PC-3 (cell line): ENCODE data around the gene ZNF785. TPM values are rescaled to one million over a fixed set of nuclear protein-coding genes. Genes with fewer than 3 reads are reported as not detected.

Source experiments
- ATAC-seq: fragments of 200-7000 bp; cut with Tn5 transposase; 2 replicates; pipeline ENCODE4 v1.9.1; 2020; ENCODE audit warnings: mild to moderate bottlenecking, moderate library complexity
- BruUV-seq: library from RNA; stranded (reverse); fragments of 400-500 nt; replicated peaks from 2 replicates; lab custom pipeline; 2021; lab: Mats Ljungman, UMichigan
- CTCF ChIA-PET: fragments of 300-600 bp; sonication (Branson Sonifier 250); formaldehyde crosslinking; loops from one replicate; lab custom pipeline; 2022; ENCODE audit warnings: antibody characterized with exemption; lab: Charles Lee
- POLR2A ChIA-PET: fragments of 300-600 bp; sonication (Branson Sonifier 250); formaldehyde crosslinking; loops from one replicate; lab custom pipeline; 2022; ENCODE audit warnings: antibody characterized with exemption; ENCODE audit not compliant: unreplicated experiment; lab: Charles Lee
- DNase-seq: peaks from one replicate; pipeline ENCODE4 v3.0.0-alpha.2; 2015
- H2AFZ ChIP-seq: fragments of 300-600 bp; sonication (generic); 2 replicates; pipeline ENCODE4 v1.6.0; 2016; ENCODE audit warnings: antibody characterized with exemption, low read length
- H3F3A ChIP-seq: fragments of 300-600 bp; sonication (generic); one replicate; pipeline ENCODE4 v1.6.0; 2017; ENCODE audit warnings: antibody characterized with exemption, low read length, control low read depth, mild to moderate bottlenecking; ENCODE audit not compliant: unreplicated experiment
- H3K27ac ChIP-seq: fragments of 300-600 bp; sonication (generic); 2 replicates; pipeline ENCODE4 v1.5.1; 2016; ENCODE audit warnings: mild to moderate bottlenecking, low read length
- H3K27me3 ChIP-seq: fragments of 300-600 bp; sonication (generic); 2 replicates; pipeline ENCODE4 v1.6.1; 2016; ENCODE audit warnings: low read length, mixed read lengths
- H3K36me3 ChIP-seq: fragments of 300-600 bp; sonication (generic); 2 replicates; pipeline ENCODE4 v1.6.1; 2016; ENCODE audit warnings: low read depth, mixed run types, low read length, mixed read lengths
- H3K4me1 ChIP-seq: fragments of 300-600 bp; sonication (generic); 2 replicates; pipeline ENCODE4 v1.5.1; 2016; ENCODE audit warnings: low read length; ENCODE audit not compliant: insufficient read depth
- H3K4me2 ChIP-seq: fragments of 300-600 bp; sonication (generic); 2 replicates; pipeline ENCODE4 v1.6.0; 2016; ENCODE audit warnings: low read length
- H3K4me3 ChIP-seq: fragments of 300-600 bp; sonication (generic); 2 replicates; pipeline ENCODE4 v1.5.1; 2016; ENCODE audit warnings: mild to moderate bottlenecking, low read length, mixed read lengths
- H3K79me2 ChIP-seq: fragments of 300-600 bp; sonication (generic); 2 replicates; pipeline ENCODE4 v1.6.1; 2017; ENCODE audit warnings: low read length, mixed read lengths
- H3K9ac ChIP-seq: fragments of 300-600 bp; sonication (generic); 2 replicates; pipeline ENCODE4 v1.6.0; 2016; ENCODE audit warnings: mild to moderate bottlenecking, low read length
- H3K9me2 ChIP-seq: fragments of 300-600 bp; sonication (generic); replicated peaks from 2 replicates; pipeline ENCODE4 v1.6.1; 2016; ENCODE audit warnings: mixed run types, low read length, mixed read lengths
- H3K9me3 ChIP-seq: fragments of 300-600 bp; sonication (generic); 2 replicates; pipeline ENCODE4 v1.6.1; 2016; ENCODE audit warnings: low read length, mixed read lengths
- H4K20me1 ChIP-seq: fragments of 300-600 bp; sonication (generic); 2 replicates; pipeline ENCODE4 v1.6.1; 2016; ENCODE audit warnings: low read length, mixed read lengths
- CTCF ChIP-seq: fragments of 300-600 bp; sonication (generic); conservative IDR thresholded peaks from 2 replicates; pipeline ENCODE4 v1.5.1; 2017; ENCODE audit warnings: antibody characterized with exemption, low read depth, mild to moderate bottlenecking, low read length
- EZH2 ChIP-seq: fragments of 300-600 bp; sonication (generic); IDR thresholded peaks from one replicate; pipeline ENCODE4 v1.6.1; 2017; ENCODE audit warnings: antibody characterized with exemption, mild to moderate bottlenecking, low read length; ENCODE audit not compliant: unreplicated experiment
- EZH2phosphoT487 ChIP-seq: fragments of 300-600 bp; sonication (generic); IDR thresholded peaks from 2 replicates; pipeline ENCODE4 v1.6.1; 2018; ENCODE audit warnings: mild to moderate bottlenecking, antibody characterized with exemption, low read length, borderline replicate concordance
- intact Hi-C: fragments of 100-400 bp; cut with micrococcal nuclease; formaldehyde crosslinking; loops from 2 replicates; pipeline ENCODE4 v1.9.0; 2023
- total RNA-seq: library from RNA; depleted of rRNA; stranded (reverse); fragments of >200 nt; gene quantifications from 2 replicates; pipeline ENCODE4 v1.2.3, GENCODE V29; 2014

The ZNF785 gene
- total RNA-seq, 1 experiment from 2014 or later = 4.9 TPM

- Histone ChIP-seq H3K27ac (no peak overlapping the region), H3K9me3 (no peaks in the 10 kb centered on the region), H2AFZ (no peak overlapping the region), H3K4me1 (peaks cover 3% of the 10 kb centered on the region; the same call in 1 of the 2 replicates), H3K4me3 (no peak overlapping the region), H4K20me1 (no peaks in the 10 kb centered on the region), H3K27me3 (no peaks in the 10 kb centered on the region), H3K4me2 (no peak overlapping the region), H3K79me2 (peaks cover 11% of the 10 kb centered on the region), H3K9ac (no peak overlapping the region), H3K36me3 (no peaks in the 10 kb centered on the region; the same call in none of the 2 replicates), H3F3A (no peaks in the 10 kb centered on the region), H3K9me2 (no peaks in the 10 kb centered on the region)
- POLR2A ChIA-PET = no interaction called here
- TF ChIP-seq EZH2 (no peak), EZH2phosphoT487 (no peak), CTCF (no peak)
- intact Hi-C loops = no loop called here
- DNase-seq (no peak), ATAC-seq (no peak)
- no TSS peak for BruUV-seq
- CTCF ChIA-PET = no interaction called here
Measured at GRCh38 chr16:30604316-30604947, 18.9 kb upstream of the ZNF785 start.

GRCh38 chr16:30603945-30604315 lies 18.4 kb upstream of the ZNF785 start:
- no peak for ATAC-seq
- ChIA-PET CTCF (no interaction called here), POLR2A (no interaction called here)
- BruUV-seq = no TSS peak
- H3F3A ChIP-seq = no peaks in the 10 kb centered on the region
- H3K4me3 ChIP-seq = no peak overlapping the region
- H3K9ac ChIP-seq = no peak overlapping the region
- no peaks in the 10 kb centered on the region for H3K27me3 ChIP-seq
- no peaks in the 10 kb centered on the region for H3K9me3 ChIP-seq
- intact Hi-C loops = no loop called here
- no peaks in the 10 kb centered on the region for H3K9me2 ChIP-seq
- no peak for DNase-seq
- H4K20me1 ChIP-seq = no peaks in the 10 kb centered on the region
- TF ChIP-seq EZH2 (no peak), CTCF (no peak), EZH2phosphoT487 (no peak)
- peaks cover 6% of the 10 kb centered on the region; the same call in 1 of the 2 replicates for H3K79me2 ChIP-seq
- no peaks in the 10 kb centered on the region for H3K4me1 ChIP-seq
- H3K36me3 ChIP-seq = no peaks in the 10 kb centered on the region; the same call in none of the 2 replicates
- H3K27ac ChIP-seq = no peak overlapping the region
- H2AFZ ChIP-seq = no peak overlapping the region
- no peak overlapping the region for H3K4me2 ChIP-seq

GRCh38 chr16:30602616-30603277 lies 17.2 kb upstream of the ZNF785 start:
- ChIA-PET POLR2A (no interaction called here), CTCF (no interaction called here)
- no peak for ATAC-seq
- Histone ChIP-seq H3K9me3 (no peaks in the 10 kb centered on the region), H3F3A (no peaks in the 10 kb centered on the region), H3K27ac (no peak overlapping the region), H3K27me3 (no peaks in the 10 kb centered on the region), H3K9me2 (no peaks in the 10 kb centered on the region), H3K36me3 (no peaks in the 10 kb centered on the region; the same call in none of the 2 replicates), H2AFZ (no peak overlapping the region), H3K4me2 (no peak overlapping the region), H3K4me3 (no peak overlapping the region), H4K20me1 (no peaks in the 10 kb centered on the region), H3K4me1 (no peaks in the 10 kb centered on the region), H3K9ac (no peak overlapping the region), H3K79me2 (no peaks in the 10 kb centered on the region)
- DNase-seq = no peak
- BruUV-seq = no TSS peak
- intact Hi-C loops = no loop called here
- no peak for TF ChIP-seq EZH2phosphoT487
